ENCODE results near the gene PAX1. TPM values are rescaled to one million over a fixed set of nuclear protein-coding genes. Genes with fewer than 3 reads are reported as not detected.
A peak's percentile ranks its signal among the peaks of the same experiment; 100 is the strongest.

The PAX1 gene
- total RNA-seq, 1 experiment from 2014 or later = 0.09 TPM

DNA sequence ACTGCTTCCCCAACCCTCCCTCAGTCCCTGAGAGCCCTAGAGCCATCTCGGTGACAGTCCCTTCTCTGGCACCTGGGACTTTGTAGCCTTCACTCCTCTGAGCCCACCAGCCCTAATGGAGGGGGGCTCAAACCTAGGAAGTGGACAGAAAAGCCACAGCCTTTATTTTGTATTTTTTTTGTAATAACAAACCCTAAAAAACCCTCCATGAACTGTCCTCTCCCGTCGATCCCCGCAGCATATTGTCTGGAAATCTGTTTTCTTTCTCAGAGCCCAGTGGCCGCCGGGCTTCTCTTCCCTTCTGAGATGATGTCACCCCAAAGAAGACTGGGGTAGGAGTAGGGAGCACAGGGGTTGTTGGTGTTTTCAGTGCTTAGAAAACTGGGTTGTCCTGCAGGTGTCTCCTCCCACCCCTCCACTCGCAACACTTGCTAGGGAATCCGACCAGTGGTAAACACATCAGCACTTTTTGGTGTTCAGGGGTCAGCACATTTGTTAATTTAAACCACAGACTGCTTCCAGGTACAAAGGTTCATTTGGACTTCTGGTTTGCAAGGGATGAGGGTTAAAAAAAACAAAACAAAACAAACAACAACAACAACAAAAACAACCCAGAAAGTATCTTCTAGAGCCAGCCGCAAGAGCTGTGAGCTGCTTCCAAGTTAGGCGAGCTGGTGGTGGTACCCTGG lies 9.9 kb downstream of the PAX1 start:
- Histone ChIP-seq H3K4me1 (ENCODE audit: insufficient read depth, low read length, poor library complexity, severe bottlenecking) (no peaks in the 10 kb centered on the region), H3K27ac (ENCODE audit: low read depth, low read length, poor library complexity, severe bottlenecking) (no peak overlapping the region), H3K36me3 (ENCODE audit: insufficient read depth, low read length, poor library complexity, severe bottlenecking) (no peaks in the 10 kb centered on the region), H3K9me3 (ENCODE audit: low read depth, low read length, poor library complexity, severe bottlenecking) (no peaks in the 10 kb centered on the region), H3K4me3 (ENCODE audit: low read depth, low read length, poor library complexity, severe bottlenecking) (no peak overlapping the region), H3K27me3 (replicated peaks; ENCODE audit: insufficient read depth, low read depth, low read length, poor library complexity) (peaks cover 91% of the 10 kb centered on the region)
- TF ChIP-seq, protein P1, sequence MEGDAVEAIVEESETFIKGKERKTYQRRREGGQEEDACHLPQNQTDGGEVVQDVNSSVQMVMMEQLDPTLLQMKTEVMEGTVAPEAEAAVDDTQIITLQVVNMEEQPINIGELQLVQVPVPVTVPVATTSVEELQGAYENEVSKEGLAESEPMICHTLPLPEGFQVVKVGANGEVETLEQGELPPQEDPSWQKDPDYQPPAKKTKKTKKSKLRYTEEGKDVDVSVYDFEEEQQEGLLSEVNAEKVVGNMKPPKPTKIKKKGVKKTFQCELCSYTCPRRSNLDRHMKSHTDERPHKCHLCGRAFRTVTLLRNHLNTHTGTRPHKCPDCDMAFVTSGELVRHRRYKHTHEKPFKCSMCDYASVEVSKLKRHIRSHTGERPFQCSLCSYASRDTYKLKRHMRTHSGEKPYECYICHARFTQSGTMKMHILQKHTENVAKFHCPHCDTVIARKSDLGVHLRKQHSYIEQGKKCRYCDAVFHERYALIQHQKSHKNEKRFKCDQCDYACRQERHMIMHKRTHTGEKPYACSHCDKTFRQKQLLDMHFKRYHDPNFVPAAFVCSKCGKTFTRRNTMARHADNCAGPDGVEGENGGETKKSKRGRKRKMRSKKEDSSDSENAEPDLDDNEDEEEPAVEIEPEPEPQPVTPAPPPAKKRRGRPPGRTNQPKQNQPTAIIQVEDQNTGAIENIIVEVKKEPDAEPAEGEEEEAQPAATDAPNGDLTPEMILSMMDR (conservative IDR thresholded peaks at IDR 0.05; ENCODE audit: low read depth, low read length) = no peak
- TF ChIP-seq EZH2 (IDR thresholded peaks at IDR 0.05; ENCODE audit: borderline replicate concordance, low read depth, low read length, poor library complexity, severe bottlenecking) = peak; percentile 41
- intact Hi-C loops (cut with micrococcal nuclease; ENCODE audit: unreplicated experiment) = loop anchor here (5.0 to 10.0 kb wide), 2 partner anchors 49 to 532 kb away; no protein-coding TSS in a partner anchor
- BruUV-seq (replicated peaks) = no TSS peak
- DNase-seq (ENCODE audit: low spot score) = no peak
- ChIA-PET POLR2A (ENCODE audit: low non-redundant PET) (no interaction called here), CTCF (no interaction called here)

DNA sequence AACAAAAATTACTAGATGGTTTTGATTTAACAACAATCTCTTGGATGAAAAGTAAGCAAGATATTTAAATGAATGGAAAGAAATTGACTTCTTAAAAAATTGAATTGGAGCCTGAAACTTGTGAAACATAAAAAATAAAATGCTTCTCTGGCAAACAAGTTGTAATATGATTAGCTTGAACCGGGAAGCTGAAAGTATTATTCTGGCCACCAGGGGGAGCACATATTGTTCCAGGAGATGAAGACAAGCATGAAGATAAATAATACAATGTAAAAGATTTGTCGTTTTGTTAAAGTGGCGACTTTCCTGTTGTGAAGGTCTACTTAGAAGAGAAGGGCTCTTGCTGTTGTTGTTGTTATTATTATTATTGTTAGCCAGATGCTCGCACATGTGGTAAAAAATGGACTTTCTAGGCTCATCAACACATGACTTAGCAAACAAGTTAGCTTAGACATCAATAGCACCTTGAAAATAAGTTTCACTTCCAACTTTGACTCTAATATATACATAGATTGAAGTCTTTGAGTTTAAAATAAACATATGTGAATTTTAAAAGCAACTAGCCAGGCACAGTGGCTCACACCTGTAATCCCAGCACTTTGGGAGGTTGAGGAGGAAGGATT lies 14.2 kb downstream of the PAX1 start:
- Histone ChIP-seq H3K9me3 (ENCODE audit: low read depth, low read length, poor library complexity, severe bottlenecking) (no peaks in the 10 kb centered on the region), H3K4me1 (ENCODE audit: insufficient read depth, low read length, poor library complexity, severe bottlenecking) (no peaks in the 10 kb centered on the region), H3K4me3 (ENCODE audit: low read depth, low read length, poor library complexity, severe bottlenecking) (no peak overlapping the region), H3K27me3 (replicated peaks; ENCODE audit: insufficient read depth, low read depth, low read length, poor library complexity) (peaks cover 66% of the 10 kb centered on the region), H3K27ac (ENCODE audit: low read depth, low read length, poor library complexity, severe bottlenecking) (no peak overlapping the region), H3K36me3 (ENCODE audit: insufficient read depth, low read length, poor library complexity, severe bottlenecking) (no peaks in the 10 kb centered on the region)
- intact Hi-C loops (cut with micrococcal nuclease; ENCODE audit: unreplicated experiment) = loop anchor here (2.0 to 10.0 kb wide), 4 partner anchors 45 to 593 kb away; no protein-coding TSS in a partner anchor
- no TSS peak for BruUV-seq (replicated peaks)
- no peak for TF ChIP-seq EZH2 (IDR thresholded peaks at IDR 0.05; ENCODE audit: borderline replicate concordance, low read depth, low read length, poor library complexity, severe bottlenecking)
- TF ChIP-seq, protein P1 (conservative IDR thresholded peaks at IDR 0.05; ENCODE audit: low read depth, low read length) = peak; percentile 90
- peak; percentile 72 for DNase-seq (ENCODE audit: low spot score)
- CTCF ChIA-PET = interaction anchor here (0.7 to 2.0 kb wide), 8 partner anchors 9 to 592 kb away, joined by 3 to 13 read pairs (median 4); no protein-coding TSS in a partner anchor
- POLR2A ChIA-PET (ENCODE audit: low non-redundant PET) = no interaction called here

DNA sequence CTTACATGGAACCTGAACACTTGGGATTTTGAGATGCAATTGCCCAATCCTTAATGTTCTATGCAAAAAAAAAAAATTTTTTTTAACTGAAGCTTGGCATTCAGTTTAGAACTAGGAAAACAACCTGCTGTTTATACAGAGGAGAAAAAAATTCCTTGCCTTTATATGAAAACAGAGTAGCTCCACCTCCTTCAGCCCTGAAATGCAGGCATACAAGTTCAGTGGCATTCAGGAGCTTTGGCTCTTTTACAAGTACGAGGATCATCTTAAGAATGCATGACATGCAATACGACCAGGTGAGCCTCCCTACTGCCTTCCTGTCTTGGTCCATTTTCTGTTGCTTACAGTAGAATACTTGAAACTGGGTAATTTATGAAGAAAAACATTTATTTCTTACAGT lies 20.4 kb downstream of the PAX1 start:
- ChIA-PET CTCF (no interaction called here), POLR2A (ENCODE audit: low non-redundant PET) (no interaction called here)
- no peak overlapping the region for H3K4me3 ChIP-seq (ENCODE audit: low read depth, low read length, poor library complexity, severe bottlenecking)
- H3K27me3 ChIP-seq (replicated peaks; ENCODE audit: insufficient read depth, low read depth, low read length, poor library complexity) = peaks cover 63% of the 10 kb centered on the region
- no peak for DNase-seq (ENCODE audit: low spot score)
- TF ChIP-seq EZH2 (IDR thresholded peaks at IDR 0.05; ENCODE audit: borderline replicate concordance, low read depth, low read length, poor library complexity, severe bottlenecking) = no peak
- TF ChIP-seq, protein P1 (conservative IDR thresholded peaks at IDR 0.05; ENCODE audit: low read depth, low read length) = no peak
- no peaks in the 10 kb centered on the region for H3K4me1 ChIP-seq (ENCODE audit: insufficient read depth, low read length, poor library complexity, severe bottlenecking)
- no TSS peak for BruUV-seq (replicated peaks)
- intact Hi-C loops (cut with micrococcal nuclease; ENCODE audit: unreplicated experiment) = no loop called here
- no peaks in the 10 kb centered on the region for H3K36me3 ChIP-seq (ENCODE audit: insufficient read depth, low read length, poor library complexity, severe bottlenecking)
- no peaks in the 10 kb centered on the region for H3K9me3 ChIP-seq (ENCODE audit: low read depth, low read length, poor library complexity, severe bottlenecking)
- H3K27ac ChIP-seq (ENCODE audit: low read depth, low read length, poor library complexity, severe bottlenecking) = no peak overlapping the region

Data from A673 (cell line).